HepG2 (cell line): ENCODE measurements around the gene ANKZF1. TPM values are rescaled to one million over a fixed set of nuclear protein-coding genes. Genes with fewer than 3 reads are reported as not detected.
A peak's percentile ranks its signal among the peaks of the same experiment; 100 is the strongest.

Experiments used
- HBP1 ChIP-seq: IDR thresholded peaks from 2 replicates; pipeline ENCODE4 v1.6.1; 2016; ENCODE audit warnings: low read depth, control low read depth
- HDAC1 ChIP-seq: sonication (generic); formaldehyde crosslinking; IDR thresholded peaks from 2 replicates; pipeline ENCODE4 v1.5.1; 2020; ENCODE audit warnings: mild to moderate bottlenecking, missing genetic modification reagents
- HMG20B ChIP-seq: conservative IDR thresholded peaks from 2 replicates; pipeline ENCODE4 v1.6.1; 2016; ENCODE audit warnings: missing genetic modification reagents, missing compliant biosample characterization
- HNRNPUL1 ChIP-seq: fragments of 200-400 bp; formaldehyde crosslinking; IDR thresholded peaks from 2 replicates; pipeline ENCODE4 v1.6.1; 2017; ENCODE audit warnings: low read depth, mild to moderate bottlenecking, low read length, moderate library complexity
- KDM6A ChIP-seq: IDR thresholded peaks from 2 replicates; pipeline ENCODE4 v1.6.1; 2016; ENCODE audit warnings: low read depth
- NFAT5 ChIP-seq: sonication (generic); formaldehyde crosslinking; IDR thresholded peaks from 2 replicates; pipeline ENCODE4 v1.4.0; 2020; ENCODE audit warnings: missing genetic modification reagents
- POLR2A ChIP-seq, 2 experiments: IDR thresholded peaks; 2 replicates each; pipeline ENCODE4 v1.6.1; 2011; ENCODE audit warnings: low read depth in 2 of 2, low read length in 2 of 2, mild to moderate bottlenecking in 1 of 2, moderate library complexity in 1 of 2; ENCODE audit not compliant: insufficient read depth in 1 of 2
- POLR2AphosphoS5 ChIP-seq: IDR thresholded peaks from 2 replicates; pipeline ENCODE4 v1.6.1; 2012; ENCODE audit warnings: low read depth, low read length
- PREB ChIP-seq: sonication (generic); formaldehyde crosslinking; IDR thresholded peaks from 2 replicates; pipeline ENCODE4 v1.4.0; 2020; ENCODE audit warnings: missing genetic modification reagents
- TAF1 ChIP-seq: sonication (generic); formaldehyde crosslinking; IDR thresholded peaks from 2 replicates; pipeline ENCODE4 v1.4.0; 2020; ENCODE audit warnings: missing genetic modification reagents
- ZBTB3 ChIP-seq: sonication (generic); formaldehyde crosslinking; IDR thresholded peaks from 2 replicates; pipeline ENCODE4 v1.4.0; 2020; ENCODE audit warnings: low read depth, mild to moderate bottlenecking, moderate library complexity, missing genetic modification reagents, borderline replicate concordance
- ZNF205 ChIP-seq: IDR thresholded peaks from 2 replicates; pipeline ENCODE4 v1.6.1; 2018; ENCODE audit warnings: missing biosample characterization, missing genetic modification reagents
- ZNF232 ChIP-seq: sonication (generic); formaldehyde crosslinking; IDR thresholded peaks from 2 replicates; pipeline ENCODE4 v1.4.0; 2020; ENCODE audit warnings: missing genetic modification reagents, borderline replicate concordance
- ZNF468 ChIP-seq: sonication (generic); formaldehyde crosslinking; IDR thresholded peaks from 2 replicates; pipeline ENCODE4 v1.8.0; 2022; ENCODE audit warnings: mild to moderate bottlenecking, moderate library complexity, missing genetic modification reagents
- ZNF556 ChIP-seq: sonication (generic); formaldehyde crosslinking; IDR thresholded peaks from 2 replicates; pipeline ENCODE4 v1.4.0; 2020; ENCODE audit warnings: mild to moderate bottlenecking, missing genetic modification reagents, borderline replicate concordance
- ZNF639 ChIP-seq: conservative IDR thresholded peaks from 2 replicates; pipeline ENCODE4 v1.6.1; 2018; ENCODE audit warnings: missing genetic modification reagents
- ZNF737 ChIP-seq: sonication (generic); formaldehyde crosslinking; IDR thresholded peaks from 2 replicates; pipeline ENCODE4 v1.5.0; 2020; ENCODE audit warnings: missing genetic modification reagents, mild to moderate bottlenecking, borderline replicate concordance
- ZNF782 ChIP-seq: sonication (generic); formaldehyde crosslinking; IDR thresholded peaks from 2 replicates; pipeline ENCODE4 v1.4.0; 2020; ENCODE audit warnings: missing genetic modification reagents, mild to moderate bottlenecking, borderline replicate concordance
- ZNF790 ChIP-seq: sonication (generic); formaldehyde crosslinking; IDR thresholded peaks from 2 replicates; pipeline ENCODE4 v1.8.0; 2022; ENCODE audit warnings: missing genetic modification reagents, mild to moderate bottlenecking, borderline replicate concordance
- ZSCAN9 ChIP-seq: IDR thresholded peaks from 2 replicates; pipeline ENCODE4 v1.6.1; 2016; ENCODE audit warnings: borderline replicate concordance
- polyA plus RNA-seq, 8 experiments: library from polyadenylated mRNA; depleted of rRNA in 3 of 8; stranded (reverse) in 7 of 8; unstranded in 1 of 8; fragments of >200 nt; fragmentation: Illumina TruSeq in 4 of 8; extraction: Trizol in 4 of 8; gene quantifications; 2 replicates each; pipeline versions ENCODE4 v1.2.1 to v1.2.3, GENCODE V29; 2011 to 2016; ENCODE audit warnings: low read depth in 4 of 8, missing spikeins in 1 of 8, mixed read lengths in 1 of 8; ENCODE audit not compliant: insufficient read depth in 1 of 8
- total RNA-seq, 5 experiments: library from RNA; depleted of rRNA; stranded (reverse); fragments of >200 nt; fragmentation: Illumina TruSeq; extraction: Trizol; gene quantifications; 2 replicates each; pipeline ENCODE4 v1.2.3, GENCODE V29; 2016; ENCODE audit warnings: low read depth in 1 of 5

The ANKZF1 gene
- total and polyA plus RNA-seq, 2 of the 13 experiments (the other 11 are each of a cell fraction or from before 2014, with no cell fraction given): 25.3 to 128 TPM

GRCh38 chr2:219228041-219228910, 1.3 kb upstream of the ANKZF1 start (continued):
- 0 out of 2 replicates have a peak, but pooled peaks have one; percentile 3 for TF ChIP-seq NFAT5 (CRISPR knock-in tag)
- TF ChIP-seq HMG20B: no peak
- no peak for TF ChIP-seq ZNF639 (CRISPR knock-in tag)
- TF ChIP-seq ZBTB3 (CRISPR knock-in tag): no peak
- TF ChIP-seq ZNF468 (CRISPR knock-in tag): no peak
- TF ChIP-seq ZNF782 (CRISPR knock-in tag): no peak
- no peak for TF ChIP-seq POLR2A (IDR thresholded peaks at IDR 0.05; ENCODE audit: insufficient read depth in 1 of 2, low read depth in 2 of 2, low read length in 2 of 2)
- no peak for TF ChIP-seq ZNF556
- no peak for TF ChIP-seq ZNF205
- no peak for TF ChIP-seq POLR2AphosphoS5
- TF ChIP-seq ZNF232 (CRISPR knock-in tag): no peak
- no peak for TF ChIP-seq TAF1 (CRISPR knock-in tag)
- no peak for TF ChIP-seq ZNF790 (CRISPR knock-in tag)
- TF ChIP-seq KDM6A (CRISPR knock-in tag): no peak
- no peak for TF ChIP-seq HBP1
- TF ChIP-seq PREB (CRISPR knock-in tag): 0 out of 2 replicates have a peak, but pooled peaks have one; percentile 85
- no peak for TF ChIP-seq ZNF737 (CRISPR knock-in tag)
- no peak for TF ChIP-seq HDAC1 (CRISPR knock-in tag)
- no peak for TF ChIP-seq HNRNPUL1
- no peak for TF ChIP-seq ZSCAN9 (CRISPR knock-in tag)
